LNCaP clone FGC (cell line): ENCODE results near the gene HPGDS.

Experiments used
- DNase-seq: peaks from one replicate; pipeline ENCODE4 v3.0.0-alpha.2; 2011; ENCODE audit warnings: low read depth
- H3K4me3 ChIP-seq: 2 replicates; pipeline ENCODE4 v1.5.1; 2011; ENCODE audit warnings: mild to moderate bottlenecking, low read depth, low read length, control low read depth
- CTCF ChIP-seq: IDR thresholded peaks from 2 replicates; pipeline ENCODE4 v1.5.1; 2012; ENCODE audit warnings: mild to moderate bottlenecking; ENCODE audit not compliant: control insufficient read depth, insufficient read depth; ENCODE audit errors: extremely low read depth

Gene HPGDS

GRCh38 chr4:94368459-94368858, 25.8 kb upstream of the HPGDS start:
- DNase-seq, result no peak
- no peak for TF ChIP-seq CTCF
- H3K4me3 ChIP-seq, result no peak overlapping the region

GRCh38 chr4:94365304-94365703, 22.7 kb upstream of the HPGDS start:
- no peak overlapping the region for H3K4me3 ChIP-seq
- TF ChIP-seq CTCF, result no peak
- no peak for DNase-seq

GRCh38 chr4:94364527-94364926, 21.9 kb upstream of the HPGDS start:
- no peak for TF ChIP-seq CTCF
- no peak for DNase-seq
- H3K4me3 ChIP-seq, result no peak overlapping the region

- no peak for TF ChIP-seq CTCF
- H3K4me3 ChIP-seq, result no peak overlapping the region
- DNase-seq, result no peak
These were observed 20.6 kb upstream of the HPGDS start for GRCh38 chr4:94363136-94363655.

GRCh38 chr4:94359838-94360237, 17.2 kb upstream of the HPGDS start:
- no peak for DNase-seq
- TF ChIP-seq CTCF, result no peak
- no peak overlapping the region for H3K4me3 ChIP-seq

- TF ChIP-seq CTCF, result no peak
- DNase-seq, result no peak
- H3K4me3 ChIP-seq, result no peak overlapping the region
These were observed 16.6 kb upstream of the HPGDS start for GRCh38 chr4:94359221-94359620.

GRCh38 chr4:94358101-94358500, 15.5 kb upstream of the HPGDS start:
- no peak overlapping the region for H3K4me3 ChIP-seq
- no peak for DNase-seq
- TF ChIP-seq CTCF, result no peak
